ENCODE data around the gene OPTC.

- TF ChIP-seq POLR2A (IDR thresholded peaks at IDR 0.05) (peak in 1 of 2 donors; percentile 24), CTCF (IDR thresholded peaks at IDR 0.05 in 4 of 5, conservative IDR thresholded peaks at IDR 0.05 in 1 of 5) (no peak)
These were observed 64.3 kb downstream of the OPTC start for GRCh38 chr1:203558064-203558760.

Measured in gastrocnemius medialis (tissue), 4 donors.